GM19099 (cell line): Measurements from ENCODE around the gene KAZN.

Experiments used
- POLR2A ChIP-seq: IDR thresholded peaks from 3 replicates; pipeline ENCODE4 v1.6.1; 2011; ENCODE audit warnings: low read depth; ENCODE audit not compliant: insufficient read length; ENCODE audit errors: extremely low read depth

The KAZN gene

DNA sequence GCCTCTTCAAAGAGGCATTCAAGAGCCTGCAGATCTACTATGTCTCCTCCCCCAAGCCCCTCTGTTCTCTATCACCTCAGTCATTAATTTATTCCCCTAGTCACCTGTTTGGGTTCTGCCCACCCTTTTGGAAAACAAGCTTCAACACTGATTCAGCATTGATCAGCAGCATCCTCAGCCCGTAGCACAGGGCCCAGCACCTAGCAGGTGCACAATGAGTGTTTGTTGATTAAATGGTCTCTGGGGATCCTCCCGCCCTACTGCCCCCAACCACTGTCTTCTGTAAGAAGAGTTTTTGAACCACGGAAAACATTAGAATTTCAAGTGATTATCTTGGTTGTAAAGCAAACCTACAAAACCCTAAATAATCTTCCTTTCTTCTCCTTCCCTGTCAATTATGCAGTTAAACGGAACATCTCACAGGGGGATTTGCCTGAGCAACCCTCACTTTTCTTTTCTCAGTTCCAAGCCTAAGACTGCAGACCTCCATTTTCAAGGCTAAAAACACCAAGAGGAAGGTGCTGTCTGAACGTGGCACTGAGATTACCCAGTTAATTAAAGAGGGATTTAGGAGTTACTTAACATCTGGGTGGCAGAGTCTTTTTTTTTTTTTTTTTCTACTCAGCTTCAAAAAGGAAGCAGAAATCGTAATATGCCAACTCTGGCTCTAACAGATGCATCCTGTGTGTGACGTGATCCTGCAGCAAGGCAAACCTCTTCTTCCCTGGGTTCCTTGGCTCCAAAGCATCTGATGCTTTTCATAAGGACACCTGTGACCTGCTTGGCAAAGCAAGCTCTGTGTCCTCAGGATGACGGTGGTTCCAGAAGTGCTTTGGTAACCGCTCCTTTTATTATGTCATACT is 163.0 kb downstream of the KAZN start:
- no peak for TF ChIP-seq POLR2A

DNA sequence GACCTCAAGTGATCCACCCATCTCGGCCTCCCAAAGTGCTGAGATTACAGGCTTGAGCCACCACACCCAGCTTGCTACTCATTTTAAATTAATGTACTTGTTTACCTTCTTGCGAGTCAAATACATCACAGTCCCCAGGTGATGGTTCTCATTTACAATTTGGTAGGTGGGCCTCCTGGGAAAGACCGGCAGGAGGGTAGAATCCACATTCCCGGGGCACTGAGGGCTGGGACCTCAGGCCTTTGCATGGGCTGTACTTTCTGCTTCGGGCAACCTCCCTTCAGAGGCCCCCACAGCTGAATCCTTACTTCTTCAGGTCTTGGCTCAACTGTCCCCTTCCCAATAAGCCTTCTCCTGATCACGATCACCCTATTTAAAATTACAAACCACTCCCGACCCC is 165.5 kb downstream of the KAZN start:
- no peak for TF ChIP-seq POLR2A

DNA sequence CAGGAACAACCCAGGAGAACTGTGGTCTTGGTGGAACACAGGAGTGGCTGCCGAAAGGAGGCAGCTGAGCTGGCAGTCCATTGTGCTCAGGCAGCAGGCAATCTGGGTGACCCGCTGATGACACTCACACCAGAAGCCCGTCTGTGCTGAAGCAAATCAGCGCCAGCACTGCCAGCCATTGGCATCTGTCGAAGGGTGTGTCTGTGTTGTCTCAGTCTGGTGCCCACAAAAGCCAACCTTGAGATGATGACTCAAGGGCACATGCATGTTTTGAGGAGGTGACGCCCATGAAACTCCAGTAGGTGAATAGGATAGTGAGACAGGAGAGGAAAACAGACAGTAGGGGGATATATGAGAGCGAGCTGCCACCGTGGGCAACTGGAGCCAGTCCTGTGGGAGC is 167.3 kb downstream of the KAZN start:
- TF ChIP-seq POLR2A = no peak

DNA sequence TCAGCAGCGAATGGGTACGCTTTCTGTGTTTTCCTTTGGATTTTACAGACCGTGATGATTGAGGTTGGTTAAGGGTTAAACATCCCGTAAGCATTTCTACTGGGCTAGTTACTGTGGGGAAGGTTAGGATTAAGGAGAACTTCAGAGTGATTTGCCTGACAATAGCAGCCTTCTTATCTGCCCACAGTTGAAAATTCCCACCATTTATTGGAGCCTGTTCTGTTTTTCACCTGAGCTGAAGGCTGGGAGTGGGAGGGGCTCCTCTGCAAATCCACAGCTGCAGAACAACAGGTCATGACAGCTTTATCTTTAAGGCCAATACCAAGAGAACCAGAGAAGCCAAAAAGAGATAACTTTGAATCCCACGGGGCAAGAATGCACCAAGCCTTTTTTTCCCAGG is 168.6 kb downstream of the KAZN start:
- no peak for TF ChIP-seq POLR2A

DNA sequence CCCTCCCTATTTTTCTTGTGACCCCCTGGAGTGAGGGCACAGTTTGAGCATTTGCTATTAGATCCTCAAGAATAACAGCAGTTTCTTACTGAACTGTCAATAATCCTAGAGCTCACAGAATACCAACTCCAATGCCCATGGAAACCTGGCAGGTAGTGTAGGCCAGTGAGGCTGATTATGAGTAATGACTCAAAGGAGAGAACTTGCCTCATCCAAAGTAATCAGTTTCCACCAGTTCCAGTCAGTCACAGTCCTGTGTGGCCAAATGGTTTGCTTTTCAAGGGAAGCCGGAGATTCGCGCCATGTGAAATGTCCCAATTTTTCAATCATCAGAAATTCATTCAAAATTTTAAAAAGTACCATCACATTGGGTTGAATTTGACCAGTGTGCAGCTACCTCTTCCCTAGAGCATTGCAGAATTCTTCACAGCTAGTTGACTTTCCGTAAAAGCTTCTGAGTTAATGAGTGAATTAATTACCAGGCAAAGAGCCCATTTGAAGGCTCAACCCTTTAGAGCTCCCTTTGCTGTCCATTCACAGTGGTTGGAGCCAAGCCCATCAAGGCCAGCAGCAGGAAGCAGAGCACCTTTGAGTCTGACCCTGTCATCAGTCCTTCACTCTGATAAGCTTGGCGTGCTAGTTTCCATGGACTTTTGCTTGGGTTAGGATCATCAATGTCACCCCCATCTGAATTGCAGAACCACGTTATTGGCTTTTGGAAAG is 170.3 kb downstream of the KAZN start:
- TF ChIP-seq POLR2A = no peak

DNA sequence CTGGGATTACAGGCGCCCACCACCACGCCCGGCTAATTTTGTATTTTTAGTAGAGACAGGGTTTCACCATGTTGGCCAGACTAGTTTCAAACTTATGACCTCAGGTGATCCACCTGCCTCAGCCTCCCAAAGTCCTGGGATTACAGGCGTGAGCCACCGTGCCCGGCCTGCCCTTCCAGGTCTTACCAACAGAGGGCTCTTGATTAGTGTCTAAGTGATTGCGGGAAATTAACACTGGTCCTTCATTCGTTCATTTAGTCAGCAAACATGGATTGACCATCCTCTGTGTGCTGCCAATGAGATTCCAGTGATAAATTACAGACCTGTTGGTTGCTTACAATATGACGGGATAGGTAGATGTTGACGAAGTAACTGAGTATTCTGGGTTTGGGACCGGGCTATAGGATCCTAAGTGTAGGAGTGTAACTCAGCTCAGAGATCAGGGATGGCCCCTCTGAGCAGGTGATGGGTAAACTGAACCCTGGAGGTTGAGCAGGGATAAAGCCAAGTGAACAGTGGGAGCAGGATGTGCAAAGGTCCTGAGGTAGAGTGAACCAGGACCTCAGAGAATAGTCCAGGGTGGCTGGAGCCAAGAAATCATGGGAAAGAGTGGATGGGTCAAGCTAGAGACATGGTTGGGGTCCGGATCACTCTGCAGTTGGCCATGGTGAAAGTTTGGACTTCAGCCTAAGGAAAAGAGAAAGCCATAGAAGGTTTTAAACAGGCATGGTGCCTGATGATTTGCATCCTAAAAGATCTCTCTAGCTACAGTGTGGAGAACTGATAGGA is 171.2 kb downstream of the KAZN start:
- no peak for TF ChIP-seq POLR2A

DNA sequence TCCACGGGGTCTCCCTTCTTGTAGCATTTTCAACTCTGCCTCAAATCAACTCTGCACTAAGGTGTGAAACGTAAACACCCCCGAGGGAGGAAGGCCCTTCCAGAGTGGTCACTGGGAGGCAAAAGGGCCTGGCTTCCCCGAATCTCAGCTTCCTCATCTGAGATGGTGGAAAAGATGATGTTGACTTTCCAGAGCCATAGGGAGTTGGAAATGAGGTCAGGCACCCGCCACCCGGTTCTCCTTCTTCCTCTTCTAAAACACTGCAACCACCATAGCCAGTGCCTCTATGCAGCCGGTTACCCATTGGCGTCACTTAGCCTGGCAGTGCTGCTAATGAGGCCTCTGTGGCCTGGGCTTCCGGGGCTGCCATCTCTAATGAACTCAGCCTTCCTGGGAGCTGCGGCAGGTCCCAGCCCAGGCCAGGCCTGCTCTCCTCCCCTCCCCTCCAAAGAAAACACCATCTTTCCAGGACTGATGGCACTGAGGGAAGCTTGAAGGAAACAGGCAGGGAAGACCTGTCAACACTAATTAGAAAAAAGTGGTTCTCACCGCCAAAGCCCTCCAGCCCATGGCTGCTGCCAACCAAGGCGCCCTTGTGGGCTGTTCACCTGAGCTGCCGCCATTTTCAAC is 175.0 kb downstream of the KAZN start:
- TF ChIP-seq POLR2A = no peak

DNA sequence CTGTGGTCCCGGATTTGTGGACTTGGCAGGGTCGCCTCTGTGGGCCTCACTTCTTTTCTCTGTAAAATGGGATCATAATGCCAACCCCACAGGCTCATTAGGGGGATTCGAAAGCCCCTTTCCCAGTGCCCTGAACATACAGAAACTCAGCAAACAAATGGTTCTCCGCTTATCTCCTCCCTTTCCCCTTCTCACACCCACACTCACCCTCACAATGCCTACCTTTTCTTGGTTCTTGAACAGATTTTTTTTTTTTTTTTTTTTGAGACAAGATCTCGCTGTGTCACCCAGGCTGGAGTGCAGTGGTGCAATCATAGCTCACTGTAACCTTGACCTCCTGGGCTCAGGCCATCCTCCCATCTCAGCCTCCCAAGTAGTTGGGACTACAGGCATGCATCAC is 175.7 kb downstream of the KAZN start:
- no peak for TF ChIP-seq POLR2A

DNA sequence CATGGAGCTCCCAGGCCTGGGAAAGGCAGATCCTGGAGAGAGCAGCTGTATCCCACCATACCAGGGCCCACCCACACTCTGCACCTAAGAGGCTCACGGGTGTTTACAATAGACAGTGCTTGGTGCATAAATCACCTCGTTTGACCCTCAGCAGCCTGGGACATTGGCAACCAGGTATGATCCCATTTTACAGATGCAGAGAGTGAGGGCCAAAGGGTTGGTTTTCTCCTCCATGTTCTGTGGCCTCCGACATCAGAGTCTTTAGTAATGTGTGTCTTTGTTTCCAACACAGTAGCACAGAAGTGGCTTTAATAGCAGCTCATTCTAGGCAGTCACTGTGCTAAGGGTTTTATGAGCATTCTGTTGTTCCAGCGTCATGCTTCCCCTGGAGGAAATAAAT is 176.5 kb downstream of the KAZN start:
- no peak for TF ChIP-seq POLR2A

DNA sequence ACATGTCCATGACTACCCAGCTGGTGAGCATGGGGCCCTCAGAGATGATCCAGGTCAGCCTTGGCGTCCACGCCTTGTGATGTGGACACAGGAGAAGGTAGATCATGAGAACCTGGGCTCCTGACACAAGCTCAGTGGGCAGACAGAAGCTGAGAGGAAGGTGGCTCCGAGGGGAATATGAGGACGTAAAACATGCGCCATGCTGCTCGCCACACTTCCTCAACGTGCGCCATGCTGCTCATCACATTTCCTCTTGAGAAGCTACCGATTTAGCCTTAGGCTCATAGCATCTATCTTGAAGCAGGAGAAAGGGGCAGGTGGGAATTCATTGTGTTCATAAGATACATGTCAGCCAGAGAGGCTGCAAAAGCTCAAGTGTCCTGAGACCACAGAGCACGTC is 176.9 kb downstream of the KAZN start:
- TF ChIP-seq POLR2A = no peak

DNA sequence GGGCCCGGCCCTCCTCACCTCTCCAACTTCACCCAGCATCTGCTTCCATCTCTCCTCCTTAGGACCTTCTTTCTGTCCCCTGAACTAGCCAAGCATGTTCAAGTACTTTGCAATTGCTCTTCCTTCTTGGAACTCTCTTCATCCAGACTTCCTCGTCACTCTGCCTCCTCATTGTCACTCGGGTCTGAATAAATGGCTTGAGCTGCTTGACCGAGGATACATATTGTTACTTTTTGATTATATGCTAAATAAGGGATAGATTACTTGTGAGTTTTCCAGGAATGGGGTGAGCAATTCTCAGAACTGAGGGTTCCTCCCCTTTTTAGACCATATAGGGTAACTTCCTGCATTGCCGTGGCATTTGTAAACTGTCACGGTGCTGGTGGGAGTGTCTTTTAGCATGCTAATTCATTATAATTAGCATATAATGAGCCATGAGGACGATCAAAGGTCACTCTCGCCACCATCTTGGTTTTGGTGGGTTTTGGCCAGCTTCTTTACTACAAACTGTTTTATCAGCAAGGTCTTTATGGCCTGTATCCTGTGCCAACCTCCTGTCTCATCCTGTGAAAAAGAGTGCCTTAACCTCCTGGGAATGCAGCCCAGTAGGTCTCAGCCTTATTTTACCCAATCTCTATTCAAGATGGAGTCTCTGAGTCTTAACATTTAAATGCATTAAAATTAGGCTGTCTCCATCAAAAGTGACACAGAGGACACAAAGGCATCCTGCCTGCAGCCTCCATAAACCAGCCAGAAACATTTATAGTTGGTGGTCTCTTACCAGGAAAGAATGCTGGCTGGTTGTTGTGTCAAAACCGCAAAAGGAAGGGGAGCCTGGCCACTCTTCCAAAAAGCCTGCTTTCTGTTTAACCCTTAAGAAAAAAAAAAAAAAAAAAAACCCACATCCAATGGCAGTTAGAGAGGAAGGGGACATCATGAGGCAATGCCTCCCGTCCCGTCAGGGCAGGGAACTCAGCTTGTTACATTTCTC is 179.3 kb downstream of the KAZN start:
- TF ChIP-seq POLR2A = no peak

DNA sequence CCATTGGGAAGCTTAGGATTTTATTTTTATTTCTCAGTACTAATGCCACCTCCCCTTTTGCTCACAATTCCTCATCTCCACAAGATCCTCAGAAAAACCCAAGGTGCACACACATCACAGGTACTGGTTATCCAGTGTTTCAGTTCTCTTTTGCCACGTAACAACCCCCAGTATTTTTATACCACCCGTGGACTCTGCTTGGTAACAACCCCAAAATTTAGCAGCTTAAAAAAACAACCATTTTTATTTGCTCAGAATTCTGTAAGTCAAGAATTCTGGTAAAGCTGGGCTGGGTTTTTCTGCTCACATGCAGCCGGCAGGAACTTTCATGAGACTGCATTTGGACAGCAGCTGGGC is 180.0 kb downstream of the KAZN start:
- no peak for TF ChIP-seq POLR2A

DNA sequence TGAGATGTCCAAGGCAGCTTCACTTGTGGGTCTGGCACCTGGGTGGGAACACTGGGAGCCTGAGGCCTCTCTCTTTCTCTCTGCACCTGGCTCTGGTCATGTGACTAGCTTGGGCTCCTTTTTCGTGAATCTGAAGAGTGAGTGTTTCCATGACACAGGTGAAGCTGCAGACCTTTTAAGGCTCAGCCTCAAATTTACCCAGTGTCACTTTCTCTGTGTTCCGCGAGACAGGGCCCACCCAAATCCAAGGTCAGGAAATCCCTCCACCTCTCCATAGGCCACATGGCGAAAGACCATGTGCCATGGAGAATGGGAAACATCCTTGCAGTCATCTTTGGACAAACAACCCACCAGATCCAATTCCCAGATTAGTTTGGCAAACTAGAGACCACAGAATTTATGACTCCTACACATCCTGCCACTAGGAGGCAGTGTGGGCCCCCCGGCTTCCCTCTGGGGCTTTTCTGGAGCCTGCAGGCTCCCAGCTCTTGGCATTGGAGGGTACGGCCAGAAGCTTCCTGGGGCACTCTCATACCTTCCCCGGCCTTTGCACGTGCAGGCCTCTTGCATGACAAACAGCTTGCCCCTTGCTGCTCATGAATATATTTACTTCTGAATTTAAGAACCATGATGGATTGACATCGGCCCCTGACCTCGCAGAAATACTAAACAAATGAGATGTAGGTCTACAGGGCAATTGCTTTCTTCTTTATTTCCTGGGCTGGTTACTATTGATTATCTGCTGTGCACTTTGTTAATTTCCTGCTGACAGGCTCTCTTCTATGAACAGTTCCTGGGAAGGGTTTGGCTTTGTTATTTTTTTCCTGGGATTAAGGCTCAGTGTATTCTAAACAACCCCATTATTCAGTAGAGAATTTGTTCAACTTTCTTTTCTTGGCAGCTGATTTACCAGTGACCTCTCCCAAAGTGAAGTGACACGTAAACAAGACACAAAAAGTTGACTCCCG is 180.7 kb downstream of the KAZN start:
- TF ChIP-seq POLR2A = no peak
